HG02938 (cell line): Measurements from ENCODE around the gene EXTL1.
A peak's percentile ranks its signal among the peaks of the same experiment; 100 is the strongest.

ENCODE experiments used
- ATAC-seq: cut with Tn5 transposase; IDR thresholded peaks from one replicate; pipeline ENCODE4 v1.9.1; 2021; ENCODE audit warnings: mild to moderate bottlenecking, moderate library complexity; ENCODE audit not compliant: unreplicated experiment

The EXTL1 gene

GRCh38 chr1:25996966-25997827 lies 24.4 kb upstream of the EXTL1 start:
- ATAC-seq, result no peak

- peak; percentile 94 for ATAC-seq
Measured at GRCh38 chr1:25997828-25998761, 23.5 kb upstream of the EXTL1 start, which contains the start of gene PAFAH2. TSS of gene PAFAH2 (minus strand) at chr1:25998063. CDS start at chr1:25990816, 7,247 bp downstream.

- ATAC-seq, result no peak
Measured at GRCh38 chr1:25999041-25999800, 22.4 kb upstream of the EXTL1 start.

GRCh38 chr1:26003262-26003661 lies 18.3 kb upstream of the EXTL1 start:
- ATAC-seq, result no peak

GRCh38 chr1:26003756-26004155 lies 17.8 kb upstream of the EXTL1 start:
- ATAC-seq, result no peak

- no peak for ATAC-seq
Measured at GRCh38 chr1:26005434-26006105, 16.0 kb upstream of the EXTL1 start.

- no peak for ATAC-seq
Measured at GRCh38 chr1:26006710-26007109, 14.9 kb upstream of the EXTL1 start.

DNA sequence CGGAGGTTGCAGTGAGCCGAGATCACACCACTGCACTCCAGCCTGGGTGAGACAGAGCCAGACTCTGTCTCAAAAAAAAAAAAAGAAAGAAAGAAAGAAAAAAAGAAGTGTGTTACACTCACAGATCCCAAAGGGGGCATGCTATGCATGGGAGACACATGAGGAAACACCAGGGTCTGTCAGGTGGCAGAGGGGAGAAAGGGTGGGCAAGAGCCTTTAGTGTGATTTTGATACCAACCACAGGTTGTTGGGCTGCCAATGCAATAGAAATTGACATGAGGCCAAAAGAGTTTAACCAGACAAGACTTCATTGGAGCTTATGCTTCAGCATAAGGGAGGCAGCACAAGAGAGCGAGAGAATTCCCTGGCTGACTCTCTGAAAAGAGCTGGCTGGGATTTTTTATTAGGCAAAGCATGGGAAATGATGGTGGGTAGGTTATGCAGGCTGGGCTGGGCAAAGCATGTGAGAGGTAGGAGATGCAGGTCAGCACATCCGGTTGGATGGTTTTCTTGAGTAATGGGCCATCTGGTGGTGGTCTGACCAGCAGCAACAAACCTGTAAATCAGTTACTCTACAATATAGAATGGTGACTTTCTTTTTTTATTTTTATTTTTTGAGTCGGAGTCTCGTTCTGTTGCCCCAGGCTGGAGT lies 11.7 kb upstream of the EXTL1 start:
- no peak for ATAC-seq

DNA sequence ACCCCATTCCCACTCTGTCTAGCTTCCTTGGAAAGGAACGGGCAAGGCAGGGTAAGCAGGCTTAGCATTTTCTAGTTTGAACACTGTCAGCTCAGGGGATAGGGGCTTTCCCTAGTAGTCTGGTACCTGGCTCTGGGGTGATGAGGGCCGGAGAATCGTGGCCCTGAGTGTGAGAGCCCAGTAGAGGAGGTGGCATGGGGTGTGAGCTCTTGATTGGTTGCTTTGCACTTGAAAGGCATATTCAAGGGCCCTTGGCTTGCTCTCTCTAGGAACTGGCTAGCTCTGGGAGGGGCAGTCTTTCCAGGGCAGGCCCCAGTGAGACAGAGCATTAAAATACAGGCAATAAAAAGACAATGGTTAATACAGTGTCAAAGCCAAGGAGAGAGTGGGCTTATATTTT lies 10.8 kb upstream of the EXTL1 start:
- ATAC-seq, result no peak

DNA sequence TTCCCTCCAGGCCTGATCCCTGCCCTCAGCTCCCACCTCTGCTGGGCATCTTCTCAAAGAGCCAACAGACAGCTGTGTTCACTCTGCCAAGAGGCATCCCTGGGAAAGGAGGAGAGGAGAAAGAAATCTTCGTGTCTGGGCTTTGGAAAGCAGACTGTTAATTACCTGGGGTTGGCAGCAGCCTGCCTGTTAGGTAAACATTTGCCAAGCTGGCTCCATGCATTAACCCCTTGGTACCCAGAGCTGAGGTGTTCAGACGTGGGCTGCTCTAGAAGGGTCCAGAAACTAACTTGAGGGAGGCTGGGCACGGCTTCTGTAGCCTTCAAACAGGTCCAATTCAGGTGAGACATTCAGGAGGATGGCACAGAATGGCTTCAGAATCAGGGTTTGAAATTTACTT lies 8.7 kb upstream of the EXTL1 start:
- no peak for ATAC-seq

DNA sequence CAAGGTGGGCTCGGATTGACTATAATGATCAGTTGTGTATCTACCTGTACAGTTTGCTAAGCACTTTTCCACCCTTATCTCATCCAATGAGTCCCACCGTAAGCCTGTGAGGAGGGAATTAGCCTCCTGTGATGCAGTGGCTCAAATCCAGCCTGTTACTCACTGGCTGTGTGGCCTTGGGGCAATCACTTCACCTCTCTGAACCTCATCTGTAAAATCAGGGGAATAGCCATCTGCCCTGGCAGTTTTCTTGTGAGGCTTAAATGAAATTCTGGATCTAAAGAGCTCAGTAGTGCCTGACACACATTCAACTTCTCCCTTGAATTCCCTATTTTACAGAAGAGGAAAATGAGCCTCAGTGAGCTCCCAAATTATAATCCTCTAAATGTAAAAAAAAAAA lies 7.4 kb upstream of the EXTL1 start:
- ATAC-seq, result no peak

DNA sequence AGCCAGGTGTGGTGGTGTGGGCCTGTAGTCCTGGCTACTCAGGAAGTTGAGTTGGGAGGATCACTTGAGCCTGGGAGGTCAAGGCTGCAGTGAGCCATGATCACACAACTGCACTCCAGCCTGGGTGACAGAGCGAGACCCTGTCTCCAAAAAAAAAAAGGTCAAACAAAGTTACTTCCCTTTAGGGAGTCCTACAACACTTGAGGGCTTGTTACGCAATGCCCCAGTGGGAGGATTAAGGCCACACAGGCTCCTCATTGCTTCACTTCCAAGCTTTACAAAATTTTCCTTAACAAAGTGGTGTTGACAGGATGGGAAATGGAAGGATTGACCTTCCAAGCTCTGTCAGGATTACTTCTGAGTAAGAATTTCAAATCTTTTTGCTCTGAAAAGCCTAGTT lies 6.2 kb upstream of the EXTL1 start:
- ATAC-seq, result no peak

DNA sequence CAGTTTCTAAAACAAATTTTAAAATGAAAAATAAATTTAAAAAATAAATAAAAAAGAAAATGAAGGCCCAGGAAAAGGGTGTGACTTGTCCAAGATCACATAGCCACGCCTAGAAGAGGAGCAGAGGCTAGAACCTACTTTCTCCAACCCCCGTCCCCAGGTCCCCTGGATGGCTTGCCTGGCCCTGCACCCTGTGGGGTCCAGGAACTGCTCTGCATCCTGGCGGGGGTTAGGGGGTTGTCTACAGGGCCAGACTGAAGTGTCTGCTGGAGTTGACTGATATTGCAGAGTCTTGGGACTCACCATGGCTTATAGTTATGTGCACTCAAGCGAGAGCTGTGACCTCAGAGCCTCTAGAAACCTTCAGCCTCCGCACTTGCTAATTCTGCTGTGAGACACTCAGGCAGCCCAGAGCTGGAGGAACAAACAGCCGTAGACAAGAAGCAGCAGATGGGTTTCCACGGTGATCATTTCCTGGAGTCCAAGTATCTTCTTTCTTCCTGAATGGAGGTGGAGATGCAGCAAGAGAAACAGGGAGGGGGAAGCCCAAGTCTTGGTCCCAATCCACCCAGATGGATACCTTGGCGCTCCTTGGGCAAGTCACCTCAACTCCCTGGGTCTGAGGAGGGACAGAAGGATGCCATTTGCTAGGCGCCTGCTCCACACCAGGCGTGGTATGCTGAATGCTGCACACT lies 5.2 kb upstream of the EXTL1 start:
- ATAC-seq, result no peak

GRCh38 chr1:26016953-26017545 lies 4.5 kb upstream of the EXTL1 start:
- ATAC-seq, result no peak

DNA sequence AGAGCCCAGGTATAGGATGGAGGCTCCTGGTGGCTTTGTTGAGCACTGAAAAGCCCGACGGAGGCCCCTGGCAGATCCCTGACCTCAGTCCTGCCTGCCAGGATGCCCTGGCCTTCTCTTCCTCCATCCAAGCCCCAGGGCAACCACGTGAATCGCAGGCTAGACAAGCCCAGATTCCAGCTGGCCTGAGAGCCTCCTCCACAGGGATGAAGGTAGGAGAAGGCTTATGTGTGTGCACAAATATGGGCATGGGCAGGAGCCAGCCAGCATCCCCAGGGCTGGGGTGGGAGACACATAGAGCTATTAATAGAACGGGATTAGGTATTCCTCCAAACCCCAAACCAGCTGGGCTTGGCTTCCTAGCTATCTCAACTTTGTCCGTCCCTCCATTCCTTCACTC lies 4.0 kb upstream of the EXTL1 start:
- no peak for ATAC-seq

- ATAC-seq, result no peak
Measured at GRCh38 chr1:26019641-26020315, 1.8 kb upstream of the EXTL1 start.

- no peak for ATAC-seq
Measured at GRCh38 chr1:26020330-26020768, 1.2 kb upstream of the EXTL1 start.

DNA sequence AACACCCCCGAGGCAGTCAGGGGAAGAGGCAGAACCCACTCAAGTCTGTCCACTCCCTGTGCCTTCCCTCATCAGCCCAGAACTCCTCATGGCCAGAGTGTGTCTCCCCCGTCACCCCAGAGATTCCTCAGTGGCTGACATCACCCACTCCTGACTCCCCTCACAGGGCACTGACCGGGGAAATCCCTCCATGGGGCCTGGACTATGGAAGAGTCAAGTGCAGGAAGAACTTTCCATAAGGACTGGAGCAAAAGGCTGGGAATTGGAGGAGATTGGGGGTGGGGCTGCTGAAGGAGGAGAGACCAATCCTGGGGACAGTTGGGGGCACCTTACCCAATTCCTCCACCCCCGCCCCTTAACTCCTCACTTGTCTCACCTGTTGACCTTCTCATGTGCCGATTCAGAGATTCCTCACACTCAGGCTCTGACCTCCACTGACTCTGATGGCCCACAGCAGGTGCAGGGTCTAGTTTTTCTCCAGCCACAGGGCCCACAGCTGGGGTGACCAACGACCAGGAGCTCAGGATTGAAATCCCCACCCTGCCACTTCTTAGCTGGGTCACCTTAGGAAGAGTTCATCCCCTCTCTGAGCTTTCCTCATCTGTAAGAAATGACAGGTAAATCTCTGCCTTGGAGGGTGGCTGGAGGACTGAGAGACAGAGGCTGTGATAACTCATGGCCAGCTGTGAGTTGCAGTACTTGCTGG lies 481 bp upstream of the EXTL1 start:
- no peak for ATAC-seq
